Stimulated activated CD4-positive, alpha-beta T cell treated with anti-CD3 and anti-CD28 coated beads, Interleukin-15, amount 100 ng/mL, for 48 hours (primary cell): ENCODE results near the gene AGAP1.

Source experiments
- DNase-seq, 2 donors: peaks; one replicate each; pipeline ENCODE4 v3.0.0-alpha.2; 2020; ENCODE audit warnings: low read depth in 2 of 2

The AGAP1 gene

GRCh38 chr2:235508371-235509160, 14.7 kb downstream of the AGAP1 start:
- no peak for DNase-seq

- no peak for DNase-seq
Measured at GRCh38 chr2:235510318-235510717, 16.5 kb downstream of the AGAP1 start.

- DNase-seq = no peak
Measured at GRCh38 chr2:235511187-235511661, 17.4 kb downstream of the AGAP1 start.

- DNase-seq = no peak
Measured at GRCh38 chr2:235511751-235512698, 18.2 kb downstream of the AGAP1 start.

- no peak for DNase-seq
Measured at GRCh38 chr2:235512699-235513053, 18.8 kb downstream of the AGAP1 start.

GRCh38 chr2:235513984-235514626, 20.3 kb downstream of the AGAP1 start:
- DNase-seq = no peak

- DNase-seq = no peak
Measured at GRCh38 chr2:235514627-235515363, 21.0 kb downstream of the AGAP1 start.

GRCh38 chr2:235515364-235515742, 21.5 kb downstream of the AGAP1 start:
- no peak for DNase-seq

- DNase-seq = no peak
Measured at GRCh38 chr2:235515821-235516220, 22.0 kb downstream of the AGAP1 start.

- no peak for DNase-seq
Measured at GRCh38 chr2:235516257-235516656, 22.4 kb downstream of the AGAP1 start.

- no peak for DNase-seq
Measured at GRCh38 chr2:235518322-235519090, 24.7 kb downstream of the AGAP1 start.

- no peak for DNase-seq
Measured at GRCh38 chr2:235520787-235521186, 26.9 kb downstream of the AGAP1 start.

- DNase-seq = no peak
Measured at GRCh38 chr2:235521844-235522243, 28.0 kb downstream of the AGAP1 start.

GRCh38 chr2:235523021-235523420, 29.2 kb downstream of the AGAP1 start:
- DNase-seq = no peak

- no peak for DNase-seq
Measured at GRCh38 chr2:235523486-235524150, 29.8 kb downstream of the AGAP1 start.

GRCh38 chr2:235526166-235526565, 32.3 kb downstream of the AGAP1 start:
- no peak for DNase-seq

GRCh38 chr2:235527806-235528469, 34.1 kb downstream of the AGAP1 start:
- DNase-seq = no peak

GRCh38 chr2:235529621-235530020, 35.8 kb downstream of the AGAP1 start:
- no peak for DNase-seq

GRCh38 chr2:235530735-235531134, 36.9 kb downstream of the AGAP1 start:
- no peak for DNase-seq

GRCh38 chr2:235532307-235532706, 38.5 kb downstream of the AGAP1 start:
- DNase-seq = no peak
